HG03469 (cell line): ENCODE results near the gene PLTP.
"Not testable (repeated sequence)": the region's sequence is repeated elsewhere in the genome, so short reads cannot be mapped to it uniquely, and the experiment has no call there.

Experiments
- ATAC-seq: cut with Tn5 transposase; IDR thresholded peaks from one replicate; pipeline ENCODE4 v1.9.1; 2021; ENCODE audit warnings: mild to moderate bottlenecking, moderate library complexity, moderate number of reproducible peaks; ENCODE audit not compliant: unreplicated experiment

PLTP gene

GRCh38 chr20:45944965-45945677 lies 33.2 kb upstream of the PLTP start:
- ATAC-seq, result no peak

GRCh38 chr20:45944151-45944964 lies 32.4 kb upstream of the PLTP start:
- ATAC-seq, result no peak

- ATAC-seq, result no peak
These were observed 31.7 kb upstream of the PLTP start for GRCh38 chr20:45943613-45944012.

GRCh38 chr20:45940469-45940868 lies 28.5 kb upstream of the PLTP start:
- no peak for ATAC-seq

GRCh38 chr20:45940053-45940452 lies 28.1 kb upstream of the PLTP start:
- no peak for ATAC-seq

GRCh38 chr20:45938727-45939438 lies 26.9 kb upstream of the PLTP start:
- ATAC-seq, result no peak

- ATAC-seq, result no peak
These were observed 25.8 kb upstream of the PLTP start for GRCh38 chr20:45937765-45938164.

GRCh38 chr20:45935416-45936046 lies 23.6 kb upstream of the PLTP start:
- ATAC-seq, result peak; percentile 0

GRCh38 chr20:45934586-45935415 lies 22.8 kb upstream of the PLTP start, which contains the start of gene PCIF1:
PCIF1 (plus strand) TSS chr20:45934683; CDS start chr20:45939000, 4,317 bp downstream.
- ATAC-seq, result peak; percentile 58

GRCh38 chr20:45934046-45934585 lies 22.2 kb upstream of the PLTP start:
- no peak for ATAC-seq

- no peak for ATAC-seq
These were observed 21.5 kb upstream of the PLTP start for GRCh38 chr20:45933266-45934045.

GRCh38 chr20:45931680-45932079 lies 19.7 kb upstream of the PLTP start:
- ATAC-seq, result not testable (repeated sequence)

GRCh38 chr20:45927071-45927878 lies 15.3 kb upstream of the PLTP start:
- ATAC-seq, result no peak

- no peak for ATAC-seq
These were observed 14.7 kb upstream of the PLTP start for GRCh38 chr20:45926731-45927070.

- ATAC-seq, result no peak
These were observed 14.0 kb upstream of the PLTP start for GRCh38 chr20:45925821-45926506.

GRCh38 chr20:45924391-45925261 lies 12.7 kb upstream of the PLTP start:
- ATAC-seq, result no peak
